Measurements from ENCODE around the gene VRK1.
"Not testable (repeated sequence)": the region's sequence is repeated elsewhere in the genome, so short reads cannot be mapped to it uniquely, and the experiment has no call there.

VRK1 gene

DNA sequence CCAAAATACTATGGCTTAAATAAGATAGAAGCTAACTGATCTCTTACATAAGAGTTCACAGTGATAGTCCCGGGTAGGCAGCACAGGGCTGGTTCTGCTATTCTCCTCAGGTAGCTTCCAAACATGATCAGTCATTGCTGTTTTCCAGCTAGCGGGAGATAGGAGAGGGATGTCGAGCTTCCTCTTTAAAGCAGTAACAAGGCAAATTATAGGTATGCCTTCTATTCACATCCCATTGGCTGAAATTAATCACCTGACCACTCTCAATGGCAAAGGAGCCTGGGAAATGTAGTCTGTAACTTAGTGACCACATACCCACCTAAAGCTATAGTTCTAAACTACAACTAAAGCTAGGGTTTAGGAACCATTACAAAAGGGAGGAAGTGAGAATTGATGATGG is 34.5 kb upstream of the VRK1 start:
- H3K27ac ChIP-seq (ENCODE audit: low read length), result no peak overlapping the region
- H3K4me3 ChIP-seq (ENCODE audit: low read depth in 1 of 2, low read length in 2 of 2), result no peak overlapping the region
- no peaks in the 10 kb centered on the region for H3K9me3 ChIP-seq (ENCODE audit: control insufficient read depth in 1 of 2, low read length in 2 of 2)
- no peaks in the 10 kb centered on the region for H3K27me3 ChIP-seq (ENCODE audit: low read depth, low read length)
- no peaks in the 10 kb centered on the region for H3K36me3 ChIP-seq (ENCODE audit: control insufficient read depth in 1 of 2, insufficient read depth in 2 of 2, low read length in 2 of 2)
- no peaks in the 10 kb centered on the region for H3K4me1 ChIP-seq (ENCODE audit: control insufficient read depth in 1 of 2, insufficient read depth in 2 of 2, low read length in 2 of 2)

DNA sequence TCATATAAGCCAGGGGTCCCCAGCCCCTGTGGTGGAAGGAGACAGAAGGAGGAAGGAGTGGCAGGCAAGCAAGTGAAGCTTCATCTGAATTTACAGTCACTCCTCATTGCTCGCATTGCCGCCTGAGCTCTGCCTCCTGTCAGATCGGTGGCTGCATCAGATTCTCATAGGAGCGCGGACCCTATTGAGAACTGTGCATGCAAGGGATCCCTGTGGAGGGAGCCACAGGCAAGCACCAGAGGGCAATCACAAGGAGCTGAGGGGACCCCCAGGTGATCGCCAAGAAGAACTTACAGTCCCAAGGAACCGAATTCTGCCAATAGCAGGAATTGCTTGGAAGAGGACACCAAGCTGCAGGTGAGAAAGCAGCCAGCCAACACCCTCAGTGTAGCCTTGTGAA is 33.2 kb upstream of the VRK1 start:
- Histone ChIP-seq H3K36me3 (ENCODE audit: control insufficient read depth in 1 of 2, insufficient read depth in 2 of 2, low read length in 2 of 2) (no peaks in the 10 kb centered on the region), H3K9me3 (ENCODE audit: control insufficient read depth in 1 of 2, low read length in 2 of 2) (no peaks in the 10 kb centered on the region), H3K27me3 (ENCODE audit: low read depth, low read length) (no peaks in the 10 kb centered on the region), H3K4me1 (ENCODE audit: control insufficient read depth in 1 of 2, insufficient read depth in 2 of 2, low read length in 2 of 2) (no peaks in the 10 kb centered on the region), H3K27ac (ENCODE audit: low read length) (no peak overlapping the region), H3K4me3 (ENCODE audit: low read depth in 1 of 2, low read length in 2 of 2) (no peak overlapping the region)

DNA sequence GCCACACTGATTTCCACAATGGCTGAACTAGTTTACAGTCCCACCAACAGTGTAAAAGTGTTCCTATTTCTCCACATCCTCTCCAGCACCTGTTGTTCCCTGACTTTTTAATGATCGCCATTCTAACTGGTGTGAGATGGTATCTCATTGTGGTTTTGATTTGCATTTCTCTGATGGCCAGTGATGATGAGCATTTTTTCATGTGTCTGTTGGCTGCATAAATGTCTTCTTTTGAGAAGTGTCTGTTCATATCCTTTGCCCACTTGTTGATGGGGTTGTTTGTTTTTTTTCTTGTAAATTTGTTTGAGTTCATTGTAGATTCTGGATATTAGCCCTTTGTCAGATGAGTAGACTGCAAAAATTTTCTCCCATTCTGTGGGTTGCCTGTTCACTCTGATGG is 32.0 kb upstream of the VRK1 start:
- H3K4me3 ChIP-seq (ENCODE audit: low read depth in 1 of 2, low read length in 2 of 2); H3K27me3 ChIP-seq (ENCODE audit: low read depth, low read length); H3K4me1 ChIP-seq (ENCODE audit: control insufficient read depth in 1 of 2, insufficient read depth in 2 of 2, low read length in 2 of 2); H3K36me3 ChIP-seq (ENCODE audit: control insufficient read depth in 1 of 2, insufficient read depth in 2 of 2, low read length in 2 of 2); H3K27ac ChIP-seq (ENCODE audit: low read length); H3K9me3 ChIP-seq (ENCODE audit: control insufficient read depth in 1 of 2, low read length in 2 of 2): not testable (repeated sequence)

DNA sequence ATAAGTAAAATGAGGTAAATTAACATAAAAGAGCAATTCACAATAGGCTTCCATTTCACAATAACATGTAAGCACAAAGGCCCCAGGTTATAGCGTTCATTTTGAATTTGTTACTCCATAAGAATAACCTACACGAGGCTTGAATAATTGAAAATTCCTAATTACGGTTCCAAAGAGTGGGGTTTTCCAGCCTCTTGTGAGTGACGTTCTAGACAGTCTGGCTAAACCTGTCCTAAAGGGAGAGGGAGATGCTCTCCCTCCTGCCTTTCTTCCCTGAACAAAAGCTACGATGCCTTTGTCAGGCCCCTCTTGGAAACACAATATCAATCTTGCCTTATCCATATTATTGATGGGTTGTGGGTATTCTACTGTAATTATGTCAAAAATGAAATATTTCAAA is 24.3 kb upstream of the VRK1 start:
- no peaks in the 10 kb centered on the region for H3K27me3 ChIP-seq (ENCODE audit: low read depth, low read length)
- no peak overlapping the region for H3K4me3 ChIP-seq (ENCODE audit: low read depth in 1 of 2, low read length in 2 of 2)
- no peak overlapping the region for H3K27ac ChIP-seq (ENCODE audit: low read length)
- no peaks in the 10 kb centered on the region for H3K4me1 ChIP-seq (ENCODE audit: control insufficient read depth in 1 of 2, insufficient read depth in 2 of 2, low read length in 2 of 2)
- no peaks in the 10 kb centered on the region for H3K36me3 ChIP-seq (ENCODE audit: control insufficient read depth in 1 of 2, insufficient read depth in 2 of 2, low read length in 2 of 2)
- no peaks in the 10 kb centered on the region for H3K9me3 ChIP-seq (ENCODE audit: control insufficient read depth in 1 of 2, low read length in 2 of 2)

DNA sequence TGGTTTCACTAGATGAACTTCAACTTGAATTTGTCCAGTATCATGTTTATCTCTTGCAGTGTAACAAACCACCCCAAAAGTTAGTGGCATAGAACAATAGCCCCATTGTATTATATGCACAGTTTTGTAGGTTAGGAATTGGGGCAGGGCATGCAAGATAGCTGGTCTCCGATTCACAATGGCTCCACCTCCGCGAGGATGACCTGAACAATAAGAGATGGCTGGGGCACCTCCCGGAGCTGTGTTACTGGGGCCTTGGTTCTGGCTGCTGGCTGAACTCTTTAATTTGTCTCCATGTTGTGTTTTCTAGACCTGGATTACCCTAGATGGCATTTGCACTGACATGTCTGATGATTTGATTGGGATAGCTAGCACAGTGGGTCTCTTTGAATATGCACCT is 20.4 kb upstream of the VRK1 start:
- H3K9me3 ChIP-seq (ENCODE audit: control insufficient read depth in 1 of 2, low read length in 2 of 2), result no peaks in the 10 kb centered on the region
- no peaks in the 10 kb centered on the region for H3K36me3 ChIP-seq (ENCODE audit: control insufficient read depth in 1 of 2, insufficient read depth in 2 of 2, low read length in 2 of 2)
- no peak overlapping the region for H3K4me3 ChIP-seq (ENCODE audit: low read depth in 1 of 2, low read length in 2 of 2)
- H3K27me3 ChIP-seq (ENCODE audit: low read depth, low read length), result no peaks in the 10 kb centered on the region
- no peaks in the 10 kb centered on the region for H3K4me1 ChIP-seq (ENCODE audit: control insufficient read depth in 1 of 2, insufficient read depth in 2 of 2, low read length in 2 of 2)
- no peak overlapping the region for H3K27ac ChIP-seq (ENCODE audit: low read length)

DNA sequence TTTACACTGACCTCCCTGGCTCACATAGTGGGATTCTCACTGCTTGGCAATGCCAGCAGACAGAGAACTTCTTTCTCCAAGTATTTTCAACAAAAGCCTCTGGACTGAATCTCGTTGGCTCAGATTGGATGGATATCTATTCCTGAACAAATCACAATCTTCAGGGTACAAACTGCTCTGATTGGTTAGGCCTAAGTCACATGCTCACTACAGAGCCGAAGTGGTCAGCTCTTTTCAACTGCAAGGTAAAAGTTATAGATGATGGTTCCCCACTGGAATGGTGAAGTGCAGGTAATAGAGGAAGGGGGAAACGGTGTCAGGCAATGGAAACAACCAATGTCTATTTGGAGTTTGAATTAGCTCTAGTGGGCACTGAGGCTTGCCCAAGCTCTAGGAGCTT is 16.7 kb upstream of the VRK1 start:
- Histone ChIP-seq H3K27me3 (ENCODE audit: low read depth, low read length) (no peaks in the 10 kb centered on the region), H3K36me3 (ENCODE audit: control insufficient read depth in 1 of 2, insufficient read depth in 2 of 2, low read length in 2 of 2) (no peaks in the 10 kb centered on the region), H3K4me3 (ENCODE audit: low read depth in 1 of 2, low read length in 2 of 2) (no peak overlapping the region), H3K4me1 (ENCODE audit: control insufficient read depth in 1 of 2, insufficient read depth in 2 of 2, low read length in 2 of 2) (no peaks in the 10 kb centered on the region), H3K9me3 (ENCODE audit: control insufficient read depth in 1 of 2, low read length in 2 of 2) (no peaks in the 10 kb centered on the region), H3K27ac (ENCODE audit: low read length) (no peak overlapping the region)

DNA sequence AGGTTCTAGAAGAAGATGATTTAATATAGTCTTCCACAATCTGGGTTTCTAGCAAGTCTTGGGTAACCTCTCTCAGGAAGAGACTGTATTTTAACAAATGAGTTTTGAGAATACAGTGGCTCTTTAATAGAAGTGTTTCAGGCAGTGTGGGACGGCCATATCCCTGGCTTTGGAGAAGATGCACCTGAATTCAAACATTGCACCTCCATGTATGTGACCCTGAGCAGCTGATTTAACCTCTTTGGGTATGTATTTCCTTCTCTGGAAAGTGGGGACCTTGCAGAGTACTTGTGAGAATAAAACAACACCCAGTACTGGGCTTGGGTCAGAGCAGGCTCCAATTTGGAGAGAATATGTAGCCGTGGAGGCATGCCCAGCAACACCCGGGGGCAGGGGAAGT is 15.8 kb upstream of the VRK1 start:
- Histone ChIP-seq H3K27ac (ENCODE audit: low read length) (no peak overlapping the region), H3K36me3 (ENCODE audit: control insufficient read depth in 1 of 2, insufficient read depth in 2 of 2, low read length in 2 of 2) (no peaks in the 10 kb centered on the region), H3K27me3 (ENCODE audit: low read depth, low read length) (no peaks in the 10 kb centered on the region), H3K9me3 (ENCODE audit: control insufficient read depth in 1 of 2, low read length in 2 of 2) (no peaks in the 10 kb centered on the region), H3K4me1 (ENCODE audit: control insufficient read depth in 1 of 2, insufficient read depth in 2 of 2, low read length in 2 of 2) (no peaks in the 10 kb centered on the region), H3K4me3 (ENCODE audit: low read depth in 1 of 2, low read length in 2 of 2) (no peak overlapping the region)

DNA sequence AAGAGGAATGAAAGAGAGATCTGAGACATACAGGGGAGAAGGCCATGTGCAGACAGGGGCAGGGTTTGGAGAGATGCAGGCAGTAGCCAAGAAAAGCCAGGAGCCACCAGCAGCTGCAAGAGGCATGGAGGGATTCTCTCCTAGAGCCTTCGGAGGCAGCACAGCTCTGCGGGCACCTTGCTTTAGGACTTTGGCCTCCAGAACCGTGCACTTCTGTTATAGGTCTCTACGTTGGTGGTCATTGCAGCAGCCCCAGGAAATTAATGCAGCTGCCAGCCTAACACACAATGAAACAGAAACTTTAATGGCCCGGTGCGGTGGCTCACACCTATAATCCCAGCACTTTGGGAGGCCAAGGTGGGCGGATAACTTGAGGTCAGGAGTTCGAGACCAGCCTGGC is 14.7 kb upstream of the VRK1 start:
- Histone ChIP-seq H3K9me3 (ENCODE audit: control insufficient read depth in 1 of 2, low read length in 2 of 2) (no peaks in the 10 kb centered on the region), H3K27me3 (ENCODE audit: low read depth, low read length) (no peaks in the 10 kb centered on the region), H3K4me3 (ENCODE audit: low read depth in 1 of 2, low read length in 2 of 2) (no peak overlapping the region), H3K4me1 (ENCODE audit: control insufficient read depth in 1 of 2, insufficient read depth in 2 of 2, low read length in 2 of 2) (no peaks in the 10 kb centered on the region), H3K27ac (ENCODE audit: low read length) (no peak overlapping the region), H3K36me3 (ENCODE audit: control insufficient read depth in 1 of 2, insufficient read depth in 2 of 2, low read length in 2 of 2) (no peaks in the 10 kb centered on the region)

DNA sequence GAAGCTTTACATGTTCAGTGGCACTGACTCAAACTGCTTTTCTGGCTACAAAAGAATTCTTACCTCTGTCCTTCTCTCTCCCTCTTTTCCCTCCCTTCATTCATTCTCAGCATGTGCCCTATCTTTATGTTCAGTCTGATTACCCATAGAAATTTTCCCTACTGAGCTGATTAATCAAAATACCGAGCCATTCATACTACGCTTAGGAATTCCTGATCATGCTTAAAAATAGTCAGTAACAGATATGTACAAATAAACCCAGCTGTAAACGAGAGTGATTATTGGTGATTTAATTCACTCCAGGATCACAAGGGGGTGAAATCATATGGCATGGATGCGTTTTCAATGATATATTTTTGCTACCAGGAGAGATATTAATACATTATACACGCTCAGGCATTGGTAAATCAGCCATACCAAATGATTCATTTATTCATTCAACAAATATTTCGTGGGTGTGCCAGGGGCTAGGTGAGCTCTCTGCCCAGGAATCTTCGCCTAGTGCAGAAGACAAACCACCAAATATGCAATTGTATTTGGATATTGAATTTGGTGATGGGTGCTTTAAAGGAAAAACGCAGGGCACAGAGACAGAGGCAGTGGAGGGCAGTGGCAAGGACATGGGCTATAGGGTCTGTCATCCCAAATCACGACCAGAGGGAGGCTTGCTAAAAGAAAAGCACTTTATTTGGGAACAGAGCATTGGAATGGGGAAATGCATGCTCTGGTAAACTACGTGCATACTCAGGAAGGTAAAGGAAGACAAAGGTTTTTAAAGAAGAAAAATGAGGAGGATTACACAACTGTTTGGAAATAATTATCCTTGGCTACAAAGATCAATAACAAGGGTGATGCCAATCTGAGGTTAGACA is 13.9 kb upstream of the VRK1 start:
- Histone ChIP-seq H3K9me3 (ENCODE audit: control insufficient read depth in 1 of 2, low read length in 2 of 2) (no peaks in the 10 kb centered on the region), H3K36me3 (ENCODE audit: control insufficient read depth in 1 of 2, insufficient read depth in 2 of 2, low read length in 2 of 2) (no peaks in the 10 kb centered on the region), H3K27me3 (ENCODE audit: low read depth, low read length) (no peaks in the 10 kb centered on the region), H3K4me1 (ENCODE audit: control insufficient read depth in 1 of 2, insufficient read depth in 2 of 2, low read length in 2 of 2) (no peaks in the 10 kb centered on the region), H3K27ac (ENCODE audit: low read length) (no peak overlapping the region), H3K4me3 (ENCODE audit: low read depth in 1 of 2, low read length in 2 of 2) (no peak overlapping the region)

DNA sequence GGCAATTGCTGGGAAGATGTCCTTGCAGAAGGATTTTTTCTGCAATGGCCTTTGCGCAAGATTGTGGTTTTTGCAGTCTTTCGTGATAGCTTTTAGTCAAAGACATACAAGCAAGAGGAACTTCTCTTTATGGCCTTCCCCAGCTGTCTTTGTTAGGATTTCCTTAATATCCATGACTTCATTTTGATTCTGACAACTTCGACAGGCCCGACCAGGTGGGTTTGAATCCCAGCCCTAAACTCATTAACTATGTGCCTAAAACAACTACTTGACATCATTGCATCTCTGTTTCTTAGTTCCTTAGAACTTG is 13.3 kb upstream of the VRK1 start:
- no peaks in the 10 kb centered on the region for H3K4me1 ChIP-seq (ENCODE audit: control insufficient read depth in 1 of 2, insufficient read depth in 2 of 2, low read length in 2 of 2)
- H3K27me3 ChIP-seq (ENCODE audit: low read depth, low read length), result no peaks in the 10 kb centered on the region
- H3K9me3 ChIP-seq (ENCODE audit: control insufficient read depth in 1 of 2, low read length in 2 of 2), result no peaks in the 10 kb centered on the region
- H3K4me3 ChIP-seq (ENCODE audit: low read depth in 1 of 2, low read length in 2 of 2), result no peak overlapping the region
- no peak overlapping the region for H3K27ac ChIP-seq (ENCODE audit: low read length)
- H3K36me3 ChIP-seq (ENCODE audit: control insufficient read depth in 1 of 2, insufficient read depth in 2 of 2, low read length in 2 of 2), result no peaks in the 10 kb centered on the region

DNA sequence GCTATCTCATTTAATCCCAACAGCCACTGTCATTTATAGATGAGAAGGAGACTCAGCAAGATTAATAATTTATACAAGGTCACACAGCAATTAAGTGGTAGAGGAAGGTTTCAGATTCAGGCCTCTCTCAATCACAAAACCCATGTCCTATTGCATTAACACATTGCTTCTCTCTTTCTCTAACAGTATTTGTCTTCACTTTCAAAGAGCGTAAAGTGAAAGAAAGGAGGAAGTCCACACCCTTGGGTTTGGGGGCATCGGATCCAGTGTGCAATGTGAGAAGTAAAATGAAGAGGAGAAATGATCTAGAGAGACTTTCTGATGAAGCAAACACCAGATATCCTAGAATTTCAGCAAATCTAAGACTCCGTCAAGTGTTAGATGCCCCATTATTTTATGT is 7.0 kb upstream of the VRK1 start:
- H3K4me1 ChIP-seq (ENCODE audit: control insufficient read depth in 1 of 2, insufficient read depth in 2 of 2, low read length in 2 of 2), result no peaks in the 10 kb centered on the region
- H3K4me3 ChIP-seq (ENCODE audit: low read depth in 1 of 2, low read length in 2 of 2), result no peak overlapping the region
- no peaks in the 10 kb centered on the region for H3K9me3 ChIP-seq (ENCODE audit: control insufficient read depth in 1 of 2, low read length in 2 of 2)
- no peaks in the 10 kb centered on the region for H3K27me3 ChIP-seq (ENCODE audit: low read depth, low read length)
- H3K27ac ChIP-seq (ENCODE audit: low read length), result no peak overlapping the region
- no peaks in the 10 kb centered on the region for H3K36me3 ChIP-seq (ENCODE audit: control insufficient read depth in 1 of 2, insufficient read depth in 2 of 2, low read length in 2 of 2)

DNA sequence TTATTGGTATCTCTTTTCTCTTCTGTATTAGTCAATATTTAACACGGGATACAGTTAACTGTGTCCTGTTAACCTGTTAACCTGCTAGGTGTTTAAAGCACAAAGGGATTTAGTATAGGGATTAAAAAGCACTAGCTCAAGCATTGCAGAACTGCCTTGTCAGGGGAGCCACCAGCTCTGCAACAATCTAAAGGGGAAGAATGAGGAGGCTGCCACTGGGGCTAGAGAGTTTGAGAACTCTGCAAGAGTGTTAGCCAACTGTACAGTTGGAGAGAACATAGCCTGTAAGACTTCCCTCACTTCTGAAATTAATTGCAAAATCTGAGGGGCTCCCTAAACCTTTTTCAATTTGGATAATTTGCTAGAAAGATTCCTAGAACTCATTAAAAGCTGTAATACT is 6.5 kb upstream of the VRK1 start:
- Histone ChIP-seq H3K4me3 (ENCODE audit: low read depth in 1 of 2, low read length in 2 of 2) (no peak overlapping the region), H3K36me3 (ENCODE audit: control insufficient read depth in 1 of 2, insufficient read depth in 2 of 2, low read length in 2 of 2) (no peaks in the 10 kb centered on the region), H3K4me1 (ENCODE audit: control insufficient read depth in 1 of 2, insufficient read depth in 2 of 2, low read length in 2 of 2) (no peaks in the 10 kb centered on the region), H3K27ac (ENCODE audit: low read length) (no peak overlapping the region), H3K9me3 (ENCODE audit: control insufficient read depth in 1 of 2, low read length in 2 of 2) (no peaks in the 10 kb centered on the region), H3K27me3 (ENCODE audit: low read depth, low read length) (no peaks in the 10 kb centered on the region)

All from muscle layer of duodenum (tissue), 2 donors.